K562 (cell line): ENCODE measurements around the gene TRANK1. TPM values are rescaled to one million over a fixed set of nuclear protein-coding genes. Genes with fewer than 3 reads are reported as not detected.

Experiments used
- CHAMP1 ChIP-seq: fragments of 450-650 bp; IDR thresholded peaks from 2 replicates; pipeline ENCODE4 v1.6.1; 2016; ENCODE audit warnings: mild to moderate bottlenecking
- CREB1 ChIP-seq, 2 experiments: sonication (generic) in 1 of 2; formaldehyde crosslinking in 1 of 2; IDR thresholded peaks; 2 replicates each; pipeline versions ENCODE4 v1.6.1 to v1.8.0; 2012 to 2022; ENCODE audit warnings: inconsistent platforms in 1 of 2, mild to moderate bottlenecking in 1 of 2, missing genetic modification reagents in 1 of 2, moderate library complexity in 1 of 2
- E2F4 ChIP-seq: sonication (generic); formaldehyde crosslinking; IDR thresholded peaks from 2 replicates; pipeline ENCODE4 v1.8.0; 2022; ENCODE audit warnings: mild to moderate bottlenecking, low read depth, missing genetic modification reagents
- EHMT2 ChIP-seq: fragments of 450-650 bp; IDR thresholded peaks from 2 replicates; pipeline ENCODE4 v1.6.1; 2018; ENCODE audit warnings: antibody characterized with exemption
- ELF2 ChIP-seq: fragments of 250-450 bp; sonication (Bioruptor Pico); IDR thresholded peaks from 2 replicates; pipeline ENCODE4 v1.5.0; 2021; ENCODE audit warnings: mild to moderate bottlenecking
- FOXK2 ChIP-seq, 2 experiments: fragments of 450-650 bp; IDR thresholded peaks in 1 of 2; conservative IDR thresholded peaks in 1 of 2; 2 replicates each; pipeline ENCODE4 v1.6.1; 2016; ENCODE audit warnings: low read depth in 2 of 2, mild to moderate bottlenecking in 1 of 2
- GABPA ChIP-seq: fragments of 200-800 bp; sonication (Bioruptor generic); conservative IDR thresholded peaks from 2 replicates; pipeline ENCODE4 v1.6.1; 2016; ENCODE audit warnings: low read depth, missing genetic modification characterization, missing compliant biosample characterization
- GATAD2A ChIP-seq: fragments of 450-650 bp; IDR thresholded peaks from 2 replicates; pipeline ENCODE4 v1.6.1; 2017
- HDAC2 ChIP-seq: fragments of 450-650 bp; IDR thresholded peaks from 2 replicates; pipeline ENCODE4 v1.6.1; 2016; ENCODE audit warnings: mild to moderate bottlenecking
- HDGF ChIP-seq: fragments of 450-650 bp; IDR thresholded peaks from 2 replicates; pipeline ENCODE4 v1.6.1; 2016
- IRF1 ChIP-seq: sonication (generic); formaldehyde crosslinking; IDR thresholded peaks from 2 replicates; pipeline ENCODE4 v1.8.0; 2022; ENCODE audit warnings: missing genetic modification reagents, mild to moderate bottlenecking, borderline replicate concordance
- MAFK ChIP-seq: IDR thresholded peaks from 2 replicates; pipeline ENCODE4 v1.6.1; 2011; ENCODE audit warnings: low read length, improper control_type of control experiment
- MCM2 ChIP-seq: fragments of 450-650 bp; IDR thresholded peaks from 2 replicates; pipeline ENCODE4 v1.6.1; 2017; ENCODE audit warnings: low read depth, mild to moderate bottlenecking
- MYNN ChIP-seq, 2 experiments: sonication (generic); formaldehyde crosslinking in 1 of 2; IDR thresholded peaks; 2 replicates each; pipeline versions ENCODE4 v1.5.0 to v1.6.1; 2016 to 2020; ENCODE audit warnings: antibody characterized with exemption in 1 of 2, missing genetic modification reagents in 1 of 2
- NRF1 ChIP-seq, 2 experiments: fragments of 450-650 bp; IDR thresholded peaks in 1 of 2; conservative IDR thresholded peaks in 1 of 2; 2 replicates each; pipeline ENCODE4 v1.6.1; 2014; ENCODE audit warnings: mild to moderate bottlenecking in 2 of 2
- PTTG1 ChIP-seq: fragments of 450-650 bp; IDR thresholded peaks from 2 replicates; pipeline ENCODE4 v1.6.1; 2016; ENCODE audit warnings: low read depth, mild to moderate bottlenecking, missing genetic modification characterization, missing compliant biosample characterization
- RBM15 ChIP-seq: fragments of 200-400 bp; formaldehyde crosslinking; IDR thresholded peaks from 2 replicates; pipeline ENCODE4 v1.6.1; 2018; ENCODE audit warnings: mild to moderate bottlenecking, low read length, moderate library complexity; ENCODE audit not compliant: insufficient read depth
- TEAD2 ChIP-seq: fragments of 450-650 bp; IDR thresholded peaks from 2 replicates; pipeline ENCODE4 v1.6.1; 2016; ENCODE audit warnings: missing genetic modification characterization, control low read depth, missing compliant biosample characterization
- ZNF398 ChIP-seq: fragments of 250-450 bp; sonication (Bioruptor Pico); IDR thresholded peaks from 2 replicates; pipeline ENCODE4 v1.8.0; 2021; ENCODE audit warnings: moderate library complexity, mild to moderate bottlenecking, inconsistent platforms
- ZNF696 ChIP-seq: fragments of 250-450 bp; sonication (Bioruptor Pico); conservative IDR thresholded peaks from 2 replicates; pipeline ENCODE4 v1.4.0; 2020; ENCODE audit warnings: mild to moderate bottlenecking, moderate library complexity
- ZNF707 ChIP-seq: fragments of 250-450 bp; sonication (Bioruptor Pico); conservative IDR thresholded peaks from 2 replicates; pipeline ENCODE4 v1.8.0; 2022; ENCODE audit warnings: inconsistent platforms, mild to moderate bottlenecking, moderate library complexity
- ZNF740 ChIP-seq, 3 experiments: fragments of 200-800 bp in 1 of 3; sonication (Bioruptor generic) in 1 of 3; sonication (generic) in 1 of 3; formaldehyde crosslinking in 1 of 3; IDR thresholded peaks; 2 replicates each; pipeline versions ENCODE4 v1.6.1 to v1.8.0; 2016 to 2022; ENCODE audit warnings: mild to moderate bottlenecking in 2 of 3, missing compliant biosample characterization in 2 of 3, missing genetic modification characterization in 2 of 3, missing genetic modification reagents in 1 of 3
- polyA plus RNA-seq, 8 experiments: library from polyadenylated mRNA; depleted of rRNA in 4 of 8; stranded (reverse) in 5 of 8; unstranded in 3 of 8; fragments of >200 nt; fragmentation: Nextera tagmentation in 2 of 8; fragmentation: Illumina TruSeq in 1 of 8; extraction: Ambion mirVana in 2 of 8; extraction: Trizol in 1 of 8; gene quantifications; 2 replicates each; pipeline versions ENCODE4 v1.2.1 to v1.2.3, GENCODE V29; 2011 to 2014; ENCODE audit warnings: inconsistent platforms in 1 of 8, missing spikeins in 1 of 8
- total RNA-seq, 7 experiments: library from RNA; depleted of rRNA in 6 of 7; stranded (reverse); fragments of >200 nt in 6 of 7; fragmentation: Illumina TruSeq in 2 of 7; extraction: Trizol in 2 of 7; gene quantifications; 2 replicates each; pipeline versions ENCODE4 v1.2.1 to v1.2.3, GENCODE V29; 2011 to 2021; ENCODE audit warnings: low replicate concordance in 1 of 7

Gene TRANK1
- total and polyA plus RNA-seq, 9 of the 15 experiments (the other 6 are each of a cell fraction or from before 2014, with no cell fraction given): 0.41 to 5.3 (median 2.1) TPM

GRCh38 chr3:36893137-36893557, 51.7 kb downstream of the TRANK1 start (continued):
- no peak for TF ChIP-seq ZNF398
- no peak for TF ChIP-seq CHAMP1
- no peak for TF ChIP-seq TEAD2 (tag)
- 0 out of 4 replicates have a peak, but pooled peaks of 1 of the 2 experiments have one; percentile 33 for TF ChIP-seq FOXK2 (conservative IDR thresholded peaks at IDR 0.05 in 1 of 2, IDR thresholded peaks at IDR 0.05 in 1 of 2; ENCODE audit: low read depth in 2 of 2)
- TF ChIP-seq MCM2: no peak
- no peak for TF ChIP-seq E2F4 (CRISPR knock-in tag)
- TF ChIP-seq ZNF740 (CRISPR knock-in tag; IDR thresholded peaks at IDR 0.05): peak; percentile 79; the same call in 1 of the 2 replicates
- TF ChIP-seq ZNF740 (tag; IDR thresholded peaks at IDR 0.05): peak in 1 of 2 experiments; percentile 65; a peak in 2 of 4 replicates
- peak; percentile 84 for TF ChIP-seq GABPA (tag)
- no peak for TF ChIP-seq CREB1 (IDR thresholded peaks at IDR 0.05)
- TF ChIP-seq CREB1 (CRISPR knock-in tag; IDR thresholded peaks at IDR 0.05): 0 out of 2 replicates have a peak, but pooled peaks have one; percentile 23
- no peak for TF ChIP-seq MAFK
- TF ChIP-seq ZNF707 (CRISPR knock-in tag): no peak
- no peak; a peak in 1 of 4 replicates for TF ChIP-seq NRF1 (conservative IDR thresholded peaks at IDR 0.05 in 1 of 2, IDR thresholded peaks at IDR 0.05 in 1 of 2)
- 0 out of 2 replicates have a peak, but pooled peaks have one; percentile 12 for TF ChIP-seq ELF2 (CRISPR knock-in tag)
- TF ChIP-seq MYNN (IDR thresholded peaks at IDR 0.05): no peak
- TF ChIP-seq MYNN (CRISPR knock-in tag; IDR thresholded peaks at IDR 0.05): no peak
- no peak for TF ChIP-seq HDGF
- TF ChIP-seq GATAD2A: no peak
- no peak for TF ChIP-seq ZNF696 (CRISPR knock-in tag)
- TF ChIP-seq EHMT2: no peak
- no peak for TF ChIP-seq IRF1
- TF ChIP-seq HDAC2: no peak
- no peak for TF ChIP-seq RBM15
- no peak for TF ChIP-seq PTTG1
